NT2/D1 (cell line): ENCODE data around the gene DNAJB9.

Source experiments
- SUZ12 ChIP-seq: IDR thresholded peaks from 2 replicates; pipeline ENCODE4 v1.6.1; 2011; ENCODE audit not compliant: insufficient read length, insufficient read depth; ENCODE audit errors: extremely low read depth
- YY1 ChIP-seq: IDR thresholded peaks from 2 replicates; pipeline ENCODE4 v1.6.1; 2011; ENCODE audit not compliant: insufficient read length, insufficient read depth
- ZNF274 ChIP-seq: IDR thresholded peaks from 2 replicates; pipeline ENCODE4 v1.6.1; 2011; ENCODE audit warnings: mild to moderate bottlenecking, low read depth, low read length

DNA sequence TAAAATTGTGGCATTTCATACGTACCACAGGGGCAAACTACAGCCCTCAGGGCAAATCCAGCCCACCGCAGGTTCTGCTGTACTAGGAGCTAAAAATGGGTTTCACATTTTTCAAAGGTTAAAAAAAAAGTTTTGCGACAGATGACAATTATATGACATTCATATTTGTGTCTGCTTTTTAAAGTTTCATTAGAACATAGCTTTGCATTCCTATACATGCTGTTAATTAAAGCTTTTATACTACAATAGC, 43.0 kb upstream of the DNAJB9 start:
- no peak for TF ChIP-seq YY1
- TF ChIP-seq SUZ12: no peak
- TF ChIP-seq ZNF274: no peak
